Epithelial cell of umbilical artery (primary cell): Measurements from ENCODE around the gene AADACL3. TPM values are rescaled to one million over a fixed set of nuclear protein-coding genes. Genes with fewer than 3 reads are reported as not detected.

Experiments
- total RNA-seq: library from RNA; depleted of rRNA; stranded (reverse); fragments of >200 nt; gene quantifications from 2 replicates; pipeline ENCODE4 v1.2.3, GENCODE V29; 2014

AADACL3 gene
- not detected in 2 replicates for total RNA-seq

GRCh38 chr1:12715896-12716437 lies at the start of gene AADACL3:
Gene AADACL3 (plus strand): TSS chr1:12716110. CDS start chr1:12716177, 67 bp downstream.

GRCh38 chr1:12745992-12746323 lies 30.0 kb downstream of the AADACL3 start, which contains the start of gene CFAP107:
Gene CFAP107 (plus strand): TSS chr1:12746200. CDS start chr1:12746431, 231 bp downstream.

GRCh38 chr1:12773438-12773837 lies 57.5 kb downstream of the AADACL3 start, which contains the start of gene PRAMEF12:
Gene PRAMEF12 (plus strand): TSS chr1:12773738. CDS start chr1:12774868, 1,130 bp downstream.

Other genes with a start within 250 kb of the AADACL3 start
- gene DHRS3, start 97.9 kb upstream of the AADACL3 start, total RNA-seq, result 25.0 and 33.7 TPM in 2 replicates
- gene AADACL4, start 72.0 kb upstream of the AADACL3 start, total RNA-seq, result not detected in 2 replicates
- not detected in 2 replicates for gene CFAP107, start 30.1 kb downstream of the AADACL3 start, total RNA-seq
- not detected in 2 replicates for gene PRAMEF12, start 57.6 kb downstream of the AADACL3 start, total RNA-seq
- not detected in 2 replicates for gene PRAMEF1, start 75.3 kb downstream of the AADACL3 start, total RNA-seq
- gene PRAMEF11, start 115.3 kb downstream of the AADACL3 start, total RNA-seq, result not detected in 2 replicates
- gene HNRNPCL1, start 132.6 kb downstream of the AADACL3 start, total RNA-seq, result not detected in 2 replicates
- gene PRAMEF2, start 141.0 kb downstream of the AADACL3 start, total RNA-seq, result not detected in 2 replicates
- gene PRAMEF4, start 170.1 kb downstream of the AADACL3 start, total RNA-seq, result not detected in 2 replicates
- not detected in 2 replicates for gene PRAMEF10, start 182.2 kb downstream of the AADACL3 start, total RNA-seq
- gene PRAMEF7, start 200.5 kb downstream of the AADACL3 start, total RNA-seq, result not detected in 2 replicates
- not detected in 2 replicates for gene PRAMEF6, start 231.5 kb downstream of the AADACL3 start, total RNA-seq